ENCODE measurements around the gene CACNA1B. TPM values are rescaled to one million over a fixed set of nuclear protein-coding genes. Genes with fewer than 3 reads are reported as not detected.

Gene CACNA1B
- total RNA-seq, 1 donor from 2014 or later, result 0.19 TPM

DNA sequence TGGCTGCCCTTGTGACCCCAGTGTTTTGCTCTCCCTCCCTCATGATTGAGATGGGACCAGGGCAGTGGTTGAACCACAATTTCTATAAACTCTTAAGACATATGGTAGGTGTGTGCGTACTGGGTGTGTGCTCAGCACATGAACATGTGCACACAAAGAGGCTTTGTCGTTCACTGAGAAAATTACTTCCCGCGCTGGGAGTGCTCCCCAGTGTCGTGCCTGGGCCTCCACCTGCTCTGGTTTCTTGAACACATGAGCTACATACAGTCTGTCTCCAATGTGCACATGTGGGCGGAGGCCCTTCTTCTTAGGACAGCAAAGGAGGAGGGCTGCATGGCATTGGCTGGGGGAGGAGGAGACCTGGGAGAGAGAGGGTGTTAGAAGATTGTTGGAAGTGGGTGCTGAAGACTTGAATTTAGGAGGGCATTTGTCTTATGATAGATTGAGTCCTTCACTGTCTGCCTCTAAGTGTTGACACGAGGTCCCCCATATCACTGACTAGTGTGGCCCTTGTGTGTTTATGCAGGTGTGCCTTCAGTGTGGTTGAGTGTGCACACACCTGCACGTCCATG is 170.0 kb downstream of the CACNA1B start:
- no peaks in the 10 kb centered on the region for H3K9me3 ChIP-seq (replicated peaks)
- TF ChIP-seq, protein P1, sequence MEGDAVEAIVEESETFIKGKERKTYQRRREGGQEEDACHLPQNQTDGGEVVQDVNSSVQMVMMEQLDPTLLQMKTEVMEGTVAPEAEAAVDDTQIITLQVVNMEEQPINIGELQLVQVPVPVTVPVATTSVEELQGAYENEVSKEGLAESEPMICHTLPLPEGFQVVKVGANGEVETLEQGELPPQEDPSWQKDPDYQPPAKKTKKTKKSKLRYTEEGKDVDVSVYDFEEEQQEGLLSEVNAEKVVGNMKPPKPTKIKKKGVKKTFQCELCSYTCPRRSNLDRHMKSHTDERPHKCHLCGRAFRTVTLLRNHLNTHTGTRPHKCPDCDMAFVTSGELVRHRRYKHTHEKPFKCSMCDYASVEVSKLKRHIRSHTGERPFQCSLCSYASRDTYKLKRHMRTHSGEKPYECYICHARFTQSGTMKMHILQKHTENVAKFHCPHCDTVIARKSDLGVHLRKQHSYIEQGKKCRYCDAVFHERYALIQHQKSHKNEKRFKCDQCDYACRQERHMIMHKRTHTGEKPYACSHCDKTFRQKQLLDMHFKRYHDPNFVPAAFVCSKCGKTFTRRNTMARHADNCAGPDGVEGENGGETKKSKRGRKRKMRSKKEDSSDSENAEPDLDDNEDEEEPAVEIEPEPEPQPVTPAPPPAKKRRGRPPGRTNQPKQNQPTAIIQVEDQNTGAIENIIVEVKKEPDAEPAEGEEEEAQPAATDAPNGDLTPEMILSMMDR (IDR thresholded peaks at IDR 0.05; ENCODE audit: borderline replicate concordance), result no peak
- peaks cover 74% of the 10 kb centered on the region for H3K27me3 ChIP-seq (ENCODE audit: low read depth)
- intact Hi-C loops (cut with micrococcal nuclease), result no loop called here
- H3K4me3 ChIP-seq, result no peak overlapping the region
- no peak for DNase-seq
- no peak overlapping the region for H3K27ac ChIP-seq (replicated peaks)
- H3K36me3 ChIP-seq, result no peaks in the 10 kb centered on the region
- no peaks in the 10 kb centered on the region for H3K4me1 ChIP-seq

DNA sequence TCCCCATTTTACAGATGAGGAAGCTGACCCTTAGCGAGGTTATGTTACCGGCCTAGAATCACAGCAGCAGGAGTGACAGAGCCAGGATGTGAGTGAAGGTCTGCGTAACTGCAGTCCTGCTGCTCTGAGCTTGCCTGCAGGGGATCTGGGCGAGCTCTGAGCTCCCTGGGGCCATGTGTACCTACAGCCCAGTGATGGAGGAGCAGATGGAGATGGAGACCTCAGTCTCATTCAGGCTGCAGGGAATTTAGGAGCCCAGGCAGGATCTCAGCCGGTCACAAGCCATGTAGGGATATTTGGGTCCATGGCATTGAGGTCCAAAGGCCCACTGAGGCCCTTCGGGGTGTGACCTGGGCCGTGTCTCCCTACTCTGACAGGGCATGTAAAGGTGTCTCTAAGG is 170.6 kb downstream of the CACNA1B start:
- DNase-seq, result no peak
- Histone ChIP-seq H3K36me3 (no peaks in the 10 kb centered on the region), H3K9me3 (replicated peaks) (no peaks in the 10 kb centered on the region), H3K27ac (replicated peaks) (no peak overlapping the region), H3K4me1 (no peaks in the 10 kb centered on the region), H3K27me3 (ENCODE audit: low read depth) (peaks cover 80% of the 10 kb centered on the region), H3K4me3 (no peak overlapping the region)
- TF ChIP-seq, protein P1 (IDR thresholded peaks at IDR 0.05; ENCODE audit: borderline replicate concordance), result no peak
- intact Hi-C loops (cut with micrococcal nuclease), result no loop called here

DNA sequence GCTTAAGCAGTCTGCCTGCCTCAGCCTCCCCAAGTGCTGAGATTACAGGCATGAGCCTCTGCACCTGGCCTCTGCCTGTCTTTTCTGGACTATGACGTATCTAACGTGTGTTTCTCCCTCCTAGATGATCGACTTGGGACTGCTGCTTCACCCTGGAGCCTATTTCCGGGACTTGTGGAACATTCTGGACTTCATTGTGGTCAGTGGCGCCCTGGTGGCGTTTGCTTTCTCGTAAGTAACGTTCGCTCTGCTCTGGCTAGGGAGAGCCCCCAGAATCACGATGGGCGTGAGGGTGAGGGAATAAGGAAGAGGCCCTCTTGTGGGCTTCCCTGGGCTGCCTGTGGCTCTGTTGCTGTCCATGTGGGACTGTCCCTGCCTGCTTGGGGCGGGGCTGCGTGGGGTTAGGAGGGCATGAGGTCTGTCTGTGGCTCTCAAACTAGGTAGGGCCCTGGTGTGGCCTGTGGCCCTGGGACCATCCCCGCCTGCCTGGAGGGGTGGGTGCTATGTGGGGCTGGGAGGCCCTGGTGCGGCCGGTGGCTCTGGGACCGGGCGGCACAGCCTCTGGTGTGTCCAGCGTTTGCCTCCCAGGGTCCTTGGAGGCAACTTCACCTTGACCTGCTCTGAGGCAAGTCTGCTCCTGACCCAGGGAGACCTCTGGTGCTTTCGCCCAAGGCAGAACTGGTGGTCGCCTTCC is 171.7 kb downstream of the CACNA1B start:
- no peaks in the 10 kb centered on the region for H3K36me3 ChIP-seq
- H3K9me3 ChIP-seq (replicated peaks), result no peaks in the 10 kb centered on the region
- H3K4me3 ChIP-seq, result no peak overlapping the region
- H3K4me1 ChIP-seq, result no peaks in the 10 kb centered on the region
- DNase-seq, result no peak
- intact Hi-C loops (cut with micrococcal nuclease), result no loop called here
- no peak overlapping the region for H3K27ac ChIP-seq (replicated peaks)
- H3K27me3 ChIP-seq (ENCODE audit: low read depth), result peaks cover 72% of the 10 kb centered on the region
- TF ChIP-seq, protein P1 (IDR thresholded peaks at IDR 0.05; ENCODE audit: borderline replicate concordance), result no peak

DNA sequence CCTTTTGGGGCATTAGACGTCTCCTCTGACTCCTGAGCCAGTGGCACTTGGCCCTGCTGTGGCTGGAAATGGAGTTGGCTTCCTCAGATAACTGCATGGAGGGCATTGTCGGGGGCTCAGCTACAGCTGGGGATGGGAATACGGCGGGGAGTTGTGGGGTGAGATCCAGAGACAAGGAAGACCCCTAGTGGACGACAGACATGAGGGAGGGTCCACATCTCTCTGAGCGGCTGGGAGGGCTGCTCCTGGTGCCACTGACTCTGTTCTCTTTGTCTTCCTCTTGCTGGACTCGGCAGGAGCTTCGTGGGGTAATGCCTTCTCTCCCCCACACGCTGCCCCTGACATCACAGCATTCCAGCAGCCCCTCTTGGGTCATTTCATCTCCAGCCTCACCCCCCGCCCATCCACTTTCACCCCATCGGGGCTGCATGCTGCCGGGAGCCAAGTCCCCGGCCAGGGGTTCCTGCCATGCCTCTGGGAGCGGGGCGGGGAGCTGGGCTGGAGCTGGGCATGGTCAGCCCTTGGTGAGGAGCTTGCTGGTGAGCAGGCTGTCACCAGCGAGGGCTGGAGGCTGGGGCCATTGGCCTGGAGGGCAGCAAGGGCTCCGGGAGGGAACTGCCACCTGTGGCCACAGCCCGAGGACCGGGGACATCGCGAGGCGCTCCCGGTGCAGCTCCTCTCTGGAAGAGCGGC is 172.3 kb downstream of the CACNA1B start:
- no peak overlapping the region for H3K27ac ChIP-seq (replicated peaks)
- H3K4me1 ChIP-seq, result no peaks in the 10 kb centered on the region
- no peak for DNase-seq
- no peaks in the 10 kb centered on the region for H3K36me3 ChIP-seq
- intact Hi-C loops (cut with micrococcal nuclease), result no loop called here
- TF ChIP-seq, protein P1 (IDR thresholded peaks at IDR 0.05; ENCODE audit: borderline replicate concordance), result no peak
- no peaks in the 10 kb centered on the region for H3K9me3 ChIP-seq (replicated peaks)
- H3K27me3 ChIP-seq (ENCODE audit: low read depth), result peaks cover 66% of the 10 kb centered on the region
- H3K4me3 ChIP-seq, result no peak overlapping the region

DNA sequence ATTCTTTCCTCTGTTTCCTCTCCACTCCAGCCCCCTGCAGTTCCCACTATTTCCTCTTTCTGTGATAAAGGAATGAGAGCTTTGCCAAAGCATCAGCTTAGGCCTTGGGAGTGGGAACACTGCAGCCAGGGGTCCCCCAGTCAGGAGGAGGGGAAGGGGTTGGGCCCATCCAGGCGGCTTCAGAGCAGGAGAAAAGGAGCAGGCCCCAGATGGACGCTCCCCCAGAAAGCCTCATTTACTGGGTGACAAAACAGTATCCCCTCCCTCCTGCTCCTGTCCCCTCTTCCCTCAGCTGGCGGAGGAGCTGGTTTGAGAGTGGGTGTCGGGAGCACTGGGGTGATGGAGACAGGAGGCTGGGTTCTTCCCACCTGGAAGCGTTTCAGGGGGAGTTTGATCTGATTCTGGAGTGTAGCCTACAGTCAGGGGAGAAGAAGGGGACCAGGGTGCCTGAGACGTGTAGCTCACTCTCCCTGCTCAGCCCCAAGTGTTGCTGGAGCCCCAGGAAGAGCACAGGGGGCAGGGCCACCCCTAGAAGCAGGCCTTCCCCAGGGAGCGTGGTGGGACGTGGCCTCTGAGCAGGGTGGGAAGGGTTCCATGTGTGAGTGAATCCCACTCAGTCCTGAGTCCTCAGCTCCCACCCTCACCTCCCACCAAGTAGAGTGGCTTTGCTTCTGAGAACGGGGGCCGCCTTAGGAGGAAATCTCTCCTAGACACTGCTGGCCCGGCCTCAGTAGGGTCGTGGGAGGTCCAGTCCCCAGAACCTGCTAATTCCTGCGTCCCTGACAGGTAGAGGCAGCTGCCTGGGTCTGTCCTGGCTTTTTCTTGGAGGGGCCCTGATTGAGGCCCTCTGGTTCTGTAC is 173.1 kb downstream of the CACNA1B start:
- no peaks in the 10 kb centered on the region for H3K4me1 ChIP-seq
- no peak overlapping the region for H3K27ac ChIP-seq (replicated peaks)
- DNase-seq, result no peak
- peaks cover 58% of the 10 kb centered on the region for H3K27me3 ChIP-seq (ENCODE audit: low read depth)
- no peaks in the 10 kb centered on the region for H3K36me3 ChIP-seq
- no peaks in the 10 kb centered on the region for H3K9me3 ChIP-seq (replicated peaks)
- TF ChIP-seq, protein P1 (IDR thresholded peaks at IDR 0.05; ENCODE audit: borderline replicate concordance), result no peak
- intact Hi-C loops (cut with micrococcal nuclease), result no loop called here
- no peak overlapping the region for H3K4me3 ChIP-seq

Measured in left ventricle myocardium inferior (tissue), 1 donor.